ENCODE data around the gene PCDHB15.
"Not testable (repeated sequence)": the region's sequence is repeated elsewhere in the genome, so short reads cannot be mapped to it uniquely, and the experiment has no call there.

PCDHB15 gene

DNA sequence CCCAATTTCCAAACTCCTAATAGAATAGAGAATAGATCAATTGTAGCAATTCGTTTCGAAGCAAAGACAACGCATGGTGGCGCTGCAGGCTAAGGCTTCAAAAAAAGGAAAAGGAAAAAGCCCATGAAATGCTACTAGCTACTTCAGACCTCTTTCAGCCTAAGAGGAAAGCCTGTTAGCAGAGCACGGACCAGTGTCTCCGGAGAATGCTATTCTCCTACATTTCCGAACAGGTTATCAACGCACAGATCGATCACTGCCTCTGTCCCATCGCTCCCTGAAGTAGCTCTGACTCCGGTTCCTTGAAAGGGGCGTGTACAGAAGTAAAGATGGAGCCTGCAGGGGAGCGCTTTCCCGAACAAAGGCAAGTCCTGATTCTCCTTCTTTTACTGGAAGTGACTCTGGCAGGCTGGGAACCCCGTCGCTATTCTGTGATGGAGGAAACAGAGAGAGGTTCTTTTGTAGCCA, at the start of gene PCDHB15:
PCDHB15 (plus strand) TSS at position 146 of the 468 bp plus-strand sequence; CDS start at position 330, 184 bp downstream.
- no peaks in the 10 kb centered on the region for H3F3A ChIP-seq (ENCODE audit: low read depth)
- TF ChIP-seq EZH2phosphoT487 (IDR thresholded peaks at IDR 0.05; ENCODE audit: borderline replicate concordance): no peak
- TF ChIP-seq, protein P1, sequence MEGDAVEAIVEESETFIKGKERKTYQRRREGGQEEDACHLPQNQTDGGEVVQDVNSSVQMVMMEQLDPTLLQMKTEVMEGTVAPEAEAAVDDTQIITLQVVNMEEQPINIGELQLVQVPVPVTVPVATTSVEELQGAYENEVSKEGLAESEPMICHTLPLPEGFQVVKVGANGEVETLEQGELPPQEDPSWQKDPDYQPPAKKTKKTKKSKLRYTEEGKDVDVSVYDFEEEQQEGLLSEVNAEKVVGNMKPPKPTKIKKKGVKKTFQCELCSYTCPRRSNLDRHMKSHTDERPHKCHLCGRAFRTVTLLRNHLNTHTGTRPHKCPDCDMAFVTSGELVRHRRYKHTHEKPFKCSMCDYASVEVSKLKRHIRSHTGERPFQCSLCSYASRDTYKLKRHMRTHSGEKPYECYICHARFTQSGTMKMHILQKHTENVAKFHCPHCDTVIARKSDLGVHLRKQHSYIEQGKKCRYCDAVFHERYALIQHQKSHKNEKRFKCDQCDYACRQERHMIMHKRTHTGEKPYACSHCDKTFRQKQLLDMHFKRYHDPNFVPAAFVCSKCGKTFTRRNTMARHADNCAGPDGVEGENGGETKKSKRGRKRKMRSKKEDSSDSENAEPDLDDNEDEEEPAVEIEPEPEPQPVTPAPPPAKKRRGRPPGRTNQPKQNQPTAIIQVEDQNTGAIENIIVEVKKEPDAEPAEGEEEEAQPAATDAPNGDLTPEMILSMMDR (conservative IDR thresholded peaks at IDR 0.05; ENCODE audit: low read length): no peak
- H3K79me2 ChIP-seq (ENCODE audit: insufficient read depth, low read length): no peaks in the 10 kb centered on the region
- H3K4me3 ChIP-seq (ENCODE audit: low read length, poor library complexity, severe bottlenecking): no peak within 1 kb of the TSS
- H3K27me3 ChIP-seq (ENCODE audit: insufficient read depth, low read length, poor library complexity, severe bottlenecking): no peaks in the 10 kb centered on the region
- no peak within 1 kb of the TSS for H2AFZ ChIP-seq (ENCODE audit: low read length)
- no peak within 1 kb of the TSS for H3K4me2 ChIP-seq (ENCODE audit: low read depth, low read length, poor library complexity, severe bottlenecking)
- no peak within 1 kb of the TSS for H3K9ac ChIP-seq (ENCODE audit: low read depth, low read length, poor library complexity, severe bottlenecking)
- no peaks in the 10 kb centered on the region for H3K36me3 ChIP-seq (ENCODE audit: insufficient read depth, low read length)
- H4K20me1 ChIP-seq (ENCODE audit: insufficient read depth, low read length, poor library complexity, severe bottlenecking): no peaks in the 10 kb centered on the region
- H3K4me1 ChIP-seq (ENCODE audit: insufficient read depth, low read length, poor library complexity, severe bottlenecking): no peaks in the 10 kb centered on the region
- H3K9me2 ChIP-seq (replicated peaks; ENCODE audit: low read depth, low read length): no peaks in the 10 kb centered on the region
- H3K9me3 ChIP-seq (ENCODE audit: insufficient read depth, low read depth, low read length): peaks cover 5% of the 10 kb centered on the region

DNA sequence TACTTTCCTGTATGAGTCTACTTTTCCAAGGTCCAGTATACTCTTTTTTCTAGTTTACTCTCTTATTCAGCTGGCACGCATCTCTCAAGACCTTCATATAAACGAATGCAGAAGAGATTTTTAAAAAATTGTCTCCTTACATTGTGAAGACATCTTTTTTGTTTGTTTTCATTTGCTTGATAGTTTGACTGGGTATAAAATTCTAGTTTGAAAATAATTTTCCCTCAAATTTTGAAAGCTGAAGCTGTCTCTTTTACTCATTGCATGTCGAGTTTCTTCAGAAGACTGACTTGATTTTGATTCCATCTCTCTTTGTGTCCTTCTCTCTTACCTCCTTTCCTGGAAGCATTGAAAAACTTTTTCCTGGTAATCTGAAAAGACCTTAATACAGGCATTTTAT, 48.8 kb upstream of the PCDHB15 start:
- no peaks in the 10 kb centered on the region for H3K9me3 ChIP-seq (ENCODE audit: insufficient read depth, low read depth, low read length)
- TF ChIP-seq, protein P1 (conservative IDR thresholded peaks at IDR 0.05; ENCODE audit: low read length): no peak
- TF ChIP-seq EZH2phosphoT487 (IDR thresholded peaks at IDR 0.05; ENCODE audit: borderline replicate concordance): no peak
- H3F3A ChIP-seq (ENCODE audit: low read depth): no peaks in the 10 kb centered on the region
- no peak overlapping the region for H2AFZ ChIP-seq (ENCODE audit: low read length)
- no peaks in the 10 kb centered on the region for H4K20me1 ChIP-seq (ENCODE audit: insufficient read depth, low read length, poor library complexity, severe bottlenecking)
- H3K36me3 ChIP-seq (ENCODE audit: insufficient read depth, low read length): no peaks in the 10 kb centered on the region
- no peaks in the 10 kb centered on the region for H3K9me2 ChIP-seq (replicated peaks; ENCODE audit: low read depth, low read length)
- H3K4me3 ChIP-seq (ENCODE audit: low read length, poor library complexity, severe bottlenecking): no peak overlapping the region
- H3K79me2 ChIP-seq (ENCODE audit: insufficient read depth, low read length): no peaks in the 10 kb centered on the region
- no peak overlapping the region for H3K9ac ChIP-seq (ENCODE audit: low read depth, low read length, poor library complexity, severe bottlenecking)
- H3K4me1 ChIP-seq (ENCODE audit: insufficient read depth, low read length, poor library complexity, severe bottlenecking): no peaks in the 10 kb centered on the region
- no peaks in the 10 kb centered on the region for H3K27me3 ChIP-seq (ENCODE audit: insufficient read depth, low read length, poor library complexity, severe bottlenecking)
- H3K4me2 ChIP-seq (ENCODE audit: low read depth, low read length, poor library complexity, severe bottlenecking): no peak overlapping the region

DNA sequence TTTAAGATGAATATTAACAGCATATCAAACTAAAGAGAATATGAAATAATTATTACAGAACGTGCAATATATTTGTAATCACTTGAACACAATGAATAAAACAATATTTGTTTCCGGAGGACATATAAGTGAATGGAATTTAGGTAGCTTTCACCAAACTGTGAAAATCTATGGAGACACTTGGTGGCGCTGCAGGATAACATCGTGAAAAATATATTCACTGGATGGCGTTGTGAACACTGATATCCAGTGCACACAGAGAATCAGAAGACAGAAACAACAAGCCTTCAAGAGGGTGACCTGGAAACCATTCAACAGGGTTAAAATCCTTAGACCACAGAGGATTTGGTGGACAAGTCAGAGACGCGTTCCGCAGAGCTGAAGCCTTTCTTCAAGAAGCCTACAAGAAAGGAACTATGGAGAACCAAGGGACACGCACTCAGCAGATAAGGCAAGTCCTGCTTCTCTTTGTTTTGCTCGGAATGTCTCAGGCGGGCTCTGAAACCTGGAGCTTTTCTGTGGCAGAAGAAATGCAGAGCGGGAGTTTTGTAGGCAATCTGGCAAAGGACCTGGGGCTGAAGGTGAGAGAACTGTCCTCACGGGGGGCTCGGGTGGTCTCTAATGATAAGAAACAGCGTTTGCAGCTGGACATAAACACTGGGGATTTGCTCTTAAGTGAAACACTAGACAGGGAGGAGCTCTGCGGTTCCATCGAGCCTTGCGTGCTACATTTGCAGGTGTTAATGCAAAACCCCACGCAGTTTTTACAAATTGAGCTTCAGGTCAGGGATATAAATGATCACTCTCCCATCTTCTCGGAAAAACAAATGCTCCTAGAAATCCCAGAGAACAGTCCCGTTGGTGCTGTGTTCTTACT, 45.6 kb upstream of the PCDHB15 start, which contains the start of gene PCDHB11:
PCDHB11 (plus strand) TSS at position 269 of the 877 bp plus-strand sequence; CDS start at position 417, 148 bp downstream.
- no peaks in the 10 kb centered on the region for H4K20me1 ChIP-seq (ENCODE audit: insufficient read depth, low read length, poor library complexity, severe bottlenecking)
- no peaks in the 10 kb centered on the region for H3K4me1 ChIP-seq (ENCODE audit: insufficient read depth, low read length, poor library complexity, severe bottlenecking)
- H3K4me3 ChIP-seq (ENCODE audit: low read length, poor library complexity, severe bottlenecking): no peak within 1 kb of the TSS
- H3K79me2 ChIP-seq (ENCODE audit: insufficient read depth, low read length): no peaks in the 10 kb centered on the region
- no peaks in the 10 kb centered on the region for H3K9me2 ChIP-seq (replicated peaks; ENCODE audit: low read depth, low read length)
- no peaks in the 10 kb centered on the region for H3K9me3 ChIP-seq (ENCODE audit: insufficient read depth, low read depth, low read length)
- H3K27me3 ChIP-seq (ENCODE audit: insufficient read depth, low read length, poor library complexity, severe bottlenecking): no peaks in the 10 kb centered on the region
- no peaks in the 10 kb centered on the region for H3F3A ChIP-seq (ENCODE audit: low read depth)
- no peak within 1 kb of the TSS for H2AFZ ChIP-seq (ENCODE audit: low read length)
- H3K9ac ChIP-seq (ENCODE audit: low read depth, low read length, poor library complexity, severe bottlenecking): no peak within 1 kb of the TSS
- no peaks in the 10 kb centered on the region for H3K36me3 ChIP-seq (ENCODE audit: insufficient read depth, low read length)
- TF ChIP-seq EZH2phosphoT487 (IDR thresholded peaks at IDR 0.05; ENCODE audit: borderline replicate concordance): no peak
- TF ChIP-seq, protein P1 (conservative IDR thresholded peaks at IDR 0.05; ENCODE audit: low read length): peak; percentile 61
- H3K4me2 ChIP-seq (ENCODE audit: low read depth, low read length, poor library complexity, severe bottlenecking): no peak within 1 kb of the TSS

GRCh38 chr5:141201126-141201525, 44.1 kb upstream of the PCDHB15 start:
- H3K4me1 ChIP-seq (ENCODE audit: insufficient read depth, low read length, poor library complexity, severe bottlenecking); H3K36me3 ChIP-seq (ENCODE audit: insufficient read depth, low read length); H3K4me3 ChIP-seq (ENCODE audit: low read length, poor library complexity, severe bottlenecking); H3K9me3 ChIP-seq (ENCODE audit: insufficient read depth, low read depth, low read length); H3K27me3 ChIP-seq (ENCODE audit: insufficient read depth, low read length, poor library complexity, severe bottlenecking); H3F3A ChIP-seq (ENCODE audit: low read depth); H3K9me2 ChIP-seq (replicated peaks; ENCODE audit: low read depth, low read length); H3K4me2 ChIP-seq (ENCODE audit: low read depth, low read length, poor library complexity, severe bottlenecking); H3K9ac ChIP-seq (ENCODE audit: low read depth, low read length, poor library complexity, severe bottlenecking); H3K79me2 ChIP-seq (ENCODE audit: insufficient read depth, low read length); H4K20me1 ChIP-seq (ENCODE audit: insufficient read depth, low read length, poor library complexity, severe bottlenecking); H2AFZ ChIP-seq (ENCODE audit: low read length): not testable (repeated sequence)

DNA sequence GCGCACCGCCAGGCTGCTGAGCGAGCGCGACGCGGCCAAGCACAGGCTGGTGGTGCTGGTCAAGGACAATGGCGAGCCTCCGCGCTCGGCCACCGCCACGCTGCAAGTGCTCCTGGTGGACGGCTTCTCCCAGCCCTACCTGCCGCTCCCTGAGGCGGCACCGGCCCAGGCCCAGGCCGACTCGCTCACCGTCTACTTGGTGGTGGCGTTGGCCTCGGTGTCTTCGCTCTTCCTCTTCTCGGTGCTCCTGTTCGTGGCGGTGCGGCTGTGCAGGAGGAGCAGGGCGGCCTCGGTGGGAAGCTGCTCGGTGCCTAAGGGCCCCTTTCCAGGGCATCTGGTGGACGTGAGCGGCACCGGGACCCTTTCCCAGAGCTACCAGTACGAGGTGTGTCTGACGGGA, 43.5 kb upstream of the PCDHB15 start:
- not testable (repeated sequence) for H3K9me3 ChIP-seq (ENCODE audit: insufficient read depth, low read depth, low read length); H3K9me2 ChIP-seq (replicated peaks; ENCODE audit: low read depth, low read length); H3K4me3 ChIP-seq (ENCODE audit: low read length, poor library complexity, severe bottlenecking); H3K36me3 ChIP-seq (ENCODE audit: insufficient read depth, low read length); H3K79me2 ChIP-seq (ENCODE audit: insufficient read depth, low read length); H3F3A ChIP-seq (ENCODE audit: low read depth); H3K4me1 ChIP-seq (ENCODE audit: insufficient read depth, low read length, poor library complexity, severe bottlenecking); H3K4me2 ChIP-seq (ENCODE audit: low read depth, low read length, poor library complexity, severe bottlenecking); H4K20me1 ChIP-seq (ENCODE audit: insufficient read depth, low read length, poor library complexity, severe bottlenecking); H3K9ac ChIP-seq (ENCODE audit: low read depth, low read length, poor library complexity, severe bottlenecking); H2AFZ ChIP-seq (ENCODE audit: low read length); H3K27me3 ChIP-seq (ENCODE audit: insufficient read depth, low read length, poor library complexity, severe bottlenecking)

Measured in Loucy (cell line).